DND-41 (cell line): ENCODE results near the gene CHAC2.
"Not testable (repeated sequence)": the region's sequence is repeated elsewhere in the genome, so short reads cannot be mapped to it uniquely, and the experiment has no call there.

Source experiments
- CTCF ChIP-seq: IDR thresholded peaks from 2 replicates; pipeline ENCODE4 v1.5.1; 2012; ENCODE audit warnings: borderline replicate concordance, low read length, moderate library complexity, mild to moderate bottlenecking; ENCODE audit not compliant: poor library complexity, severe bottlenecking; ENCODE audit errors: extremely low read depth
- EZH2 ChIP-seq: IDR thresholded peaks from 3 replicates; pipeline ENCODE4 v1.6.1; 2012; ENCODE audit warnings: borderline replicate concordance, low read depth, mild to moderate bottlenecking, moderate library complexity, low read length, inconsistent platforms; ENCODE audit not compliant: severe bottlenecking

GRCh38 chr2:53823639-53824038, 56.0 kb downstream of the CHAC2 start:
- TF ChIP-seq CTCF, result peak; percentile 50
- not testable (repeated sequence) for TF ChIP-seq EZH2
